CD4-positive, alpha-beta T cell treated with Interleukin-4 for 1 hour (primary cell): ENCODE data around the gene NDUFA6.
"Not testable (repeated sequence)": the region's sequence is repeated elsewhere in the genome, so short reads cannot be mapped to it uniquely, and the experiment has no call there.

Experiments used
- DNase-seq, 2 donors: peaks; one replicate each; pipeline ENCODE4 v3.0.0-alpha.2; 2020 to 2022

NDUFA6 gene

GRCh38 chr22:42111798-42112197 is 21.2 kb upstream of the NDUFA6 start:
- DNase-seq = no peak

DNA sequence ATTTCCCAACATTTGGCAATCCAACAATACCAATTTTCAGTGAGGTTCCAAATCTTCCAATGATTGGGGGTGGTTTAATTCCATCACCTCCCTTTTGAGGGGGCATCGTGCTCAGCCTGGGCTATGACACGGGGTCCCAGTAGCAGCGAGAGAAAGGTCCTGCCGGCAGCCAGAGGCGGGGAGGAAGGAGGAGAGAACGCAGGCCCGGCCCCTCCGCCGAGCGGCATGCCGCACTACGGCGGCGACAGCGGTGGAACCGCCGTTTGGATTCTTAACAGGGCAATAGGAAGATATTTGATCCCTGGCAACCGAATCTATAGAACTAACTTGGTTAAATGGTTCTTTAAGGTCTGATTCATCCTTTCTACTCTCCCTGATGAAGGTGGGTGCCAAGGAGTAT is 18.3 kb upstream of the NDUFA6 start:
- DNase-seq = no peak

DNA sequence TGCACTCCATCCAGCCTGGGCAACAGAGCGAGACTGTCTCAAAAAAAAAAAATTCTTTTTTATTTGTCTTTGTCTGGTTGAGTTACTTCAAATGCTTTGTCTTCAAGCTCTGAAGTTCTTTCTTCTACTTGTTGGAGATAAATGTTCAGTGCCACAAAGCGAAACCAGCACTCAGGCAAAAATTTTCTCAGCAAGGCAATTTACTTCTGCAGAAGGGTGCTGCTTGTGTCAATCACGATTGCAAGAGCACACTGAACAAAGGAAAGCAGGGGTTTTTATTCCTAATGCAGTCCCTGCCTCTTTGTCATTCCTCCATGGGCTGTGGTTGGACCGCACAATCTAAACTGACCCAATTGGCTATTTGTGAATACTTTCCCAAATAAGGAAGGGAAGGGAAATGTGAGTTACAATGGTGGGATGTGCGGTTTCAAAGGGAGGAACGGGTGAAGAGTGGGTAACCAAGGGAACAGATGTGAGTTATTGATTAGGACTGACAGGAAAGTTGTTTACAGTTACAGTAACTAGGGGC is 13.8 kb upstream of the NDUFA6 start:
- DNase-seq = not testable (repeated sequence)

- no peak for DNase-seq
Observed at GRCh38 chr22:42101199-42101598, 10.6 kb upstream of the NDUFA6 start.

GRCh38 chr22:42091455-42091782 is 847 bp upstream of the NDUFA6 start:
- no peak for DNase-seq

- no peak for DNase-seq
Observed at GRCh38 chr22:42086051-42086450, 4.5 kb downstream of the NDUFA6 start.

- DNase-seq = no peak
Observed at GRCh38 chr22:42084874-42085273, 5.7 kb downstream of the NDUFA6 start.

DNA sequence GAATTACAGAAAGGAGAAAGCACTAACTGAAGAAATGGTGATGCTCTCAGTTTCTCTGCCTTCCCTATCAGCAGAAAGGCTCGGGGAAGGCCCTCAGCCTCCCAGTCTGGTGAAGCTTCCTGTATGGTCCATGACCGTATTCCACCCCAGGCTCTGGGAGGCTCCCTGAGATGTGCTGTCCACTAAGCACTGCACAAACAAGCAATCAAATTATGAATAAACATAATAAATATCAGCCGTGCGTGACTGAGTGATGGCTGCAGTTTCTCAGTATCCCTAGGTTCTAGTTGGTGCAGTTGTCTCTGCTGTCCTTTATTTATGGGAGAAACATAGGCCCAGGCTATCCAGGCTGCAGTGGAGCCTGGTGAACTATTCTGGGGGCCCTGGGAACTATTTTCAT is 7.5 kb downstream of the NDUFA6 start:
- DNase-seq = no peak

GRCh38 chr22:42080287-42080686 is 10.3 kb downstream of the NDUFA6 start:
- peak in 1 of 2 donors; percentile 40 for DNase-seq

DNA sequence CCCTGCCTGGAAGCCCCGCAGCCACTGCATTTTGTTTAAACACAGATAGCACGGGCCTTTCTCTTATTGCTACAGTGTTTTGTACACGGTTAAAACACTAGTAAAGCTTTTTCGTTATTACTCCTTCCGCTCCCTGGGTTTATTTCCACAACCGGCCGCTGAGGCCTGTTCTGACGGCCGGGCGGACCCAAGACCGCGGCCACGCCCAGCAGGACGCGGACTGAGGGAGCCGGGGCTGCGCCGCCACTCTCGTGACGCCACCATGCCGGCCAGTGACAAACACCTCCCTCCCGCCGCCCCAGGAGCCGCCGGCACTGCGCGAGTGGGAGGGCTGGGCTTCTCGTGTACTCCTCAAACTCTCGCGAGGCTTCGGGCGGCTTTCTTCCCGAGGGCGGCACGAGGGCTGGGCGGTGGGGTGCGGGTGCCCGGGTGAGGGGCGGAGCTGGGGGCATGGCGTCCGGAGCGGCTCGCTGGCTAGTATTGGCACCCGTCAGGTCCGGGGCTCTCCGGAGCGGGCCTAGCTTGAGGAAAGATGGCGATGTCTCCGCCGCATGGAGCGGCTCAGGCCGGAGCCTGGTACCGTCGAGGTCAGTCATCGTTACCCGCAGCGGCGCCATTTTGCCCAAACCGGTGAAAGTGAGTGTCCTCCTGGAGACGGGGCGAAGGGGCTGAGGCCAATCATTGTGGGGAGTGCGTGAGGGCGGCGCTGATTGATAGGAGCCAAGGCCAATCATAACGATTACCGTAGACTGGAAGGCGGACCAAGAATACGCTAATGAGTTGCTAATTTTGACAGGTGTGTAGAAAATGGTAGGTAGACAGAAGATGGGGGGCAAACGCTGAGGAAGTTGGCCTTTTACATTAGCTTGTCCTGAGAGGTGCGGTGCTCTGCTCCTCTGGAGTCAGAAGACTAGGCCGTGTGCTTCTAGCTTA is 11.0 kb downstream of the NDUFA6 start, which contains the start of gene SMDT1:
Gene SMDT1, plus strand, starts transcription at position 382 of the 933 bp plus-strand sequence. Its CDS starts 69 bp downstream, at position 451.
- DNase-seq = peak; percentile 98

DNA sequence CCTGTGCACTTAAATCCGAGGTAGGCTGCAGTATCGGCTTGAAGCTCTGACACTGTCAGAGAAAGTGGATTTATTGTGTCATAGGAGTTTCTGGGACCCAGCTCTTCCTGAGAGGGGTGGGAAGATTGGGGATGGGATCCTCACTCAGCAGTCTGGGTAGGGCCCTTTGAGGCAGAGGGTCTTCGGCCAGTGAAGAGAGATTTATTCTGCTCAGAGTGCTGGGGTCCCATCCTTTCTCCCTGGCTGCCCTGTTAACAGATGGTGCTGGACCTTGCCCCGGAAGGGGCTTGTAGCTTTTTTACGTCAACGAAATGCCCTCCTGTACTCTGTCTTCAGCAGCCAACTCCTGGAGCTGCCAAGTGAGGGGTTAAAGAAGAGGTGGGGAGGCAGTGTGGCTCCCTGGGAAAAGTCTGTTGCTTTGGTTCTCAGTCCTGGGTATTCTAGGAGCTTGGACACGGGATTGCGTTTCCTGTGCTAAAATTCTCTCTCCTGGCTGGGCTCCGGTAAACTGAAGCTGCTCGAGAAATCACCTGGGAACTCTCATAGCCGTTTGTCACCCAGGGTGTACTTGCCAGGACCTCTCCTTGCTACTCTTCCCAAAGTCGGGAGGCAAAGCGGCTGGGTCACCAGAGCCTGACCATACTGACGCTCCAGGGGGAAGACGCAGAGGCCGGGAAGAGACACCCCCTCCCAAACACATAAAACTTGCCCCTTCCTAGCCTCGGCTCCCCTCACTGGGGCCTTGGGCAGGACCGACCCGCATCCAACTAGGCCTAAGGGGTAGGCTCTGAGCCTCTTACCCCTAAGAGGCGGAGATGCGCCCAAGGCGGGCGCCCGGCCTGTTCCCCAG is 11.9 kb downstream of the NDUFA6 start:
- DNase-seq = no peak

- no peak for DNase-seq
Observed at GRCh38 chr22:42077486-42078125, 13.0 kb downstream of the NDUFA6 start.

DNA sequence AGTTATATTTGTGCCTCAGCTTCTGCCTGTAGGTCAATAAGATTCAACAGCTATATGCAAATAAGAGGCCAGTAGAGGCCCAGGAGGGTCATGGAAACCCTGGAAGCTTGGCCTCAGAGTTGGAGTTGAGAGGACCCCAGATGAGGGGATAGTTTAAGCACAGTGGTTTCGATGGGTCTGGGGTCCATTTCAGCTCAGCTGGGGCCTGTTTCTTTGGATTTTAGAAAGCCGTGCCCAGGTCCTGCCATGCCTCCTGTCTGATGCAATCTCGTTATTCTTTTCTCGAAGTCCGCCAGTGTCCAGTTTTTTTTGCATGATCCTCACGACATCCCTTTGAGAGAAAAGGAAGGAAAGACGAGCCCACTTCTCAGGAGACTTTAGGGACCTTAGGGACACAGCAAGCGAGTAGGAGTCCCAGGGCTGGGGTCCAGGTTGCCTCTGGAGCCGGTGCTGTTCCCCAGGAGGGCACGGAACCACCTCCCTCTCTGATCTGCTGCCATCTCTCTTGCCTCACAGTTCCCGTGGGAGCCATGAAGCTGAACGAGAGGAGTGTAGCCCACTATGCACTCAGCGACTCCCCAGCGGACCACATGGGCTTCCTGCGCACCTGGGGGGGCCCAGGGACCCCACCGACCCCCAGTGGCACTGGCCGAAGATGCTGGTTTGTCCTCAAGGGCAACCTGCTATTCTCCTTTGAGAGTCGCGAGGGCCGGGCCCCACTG is 13.6 kb downstream of the NDUFA6 start:
- DNase-seq = no peak

- no peak for DNase-seq
Observed at GRCh38 chr22:42074846-42075676, 15.5 kb downstream of the NDUFA6 start.

DNA sequence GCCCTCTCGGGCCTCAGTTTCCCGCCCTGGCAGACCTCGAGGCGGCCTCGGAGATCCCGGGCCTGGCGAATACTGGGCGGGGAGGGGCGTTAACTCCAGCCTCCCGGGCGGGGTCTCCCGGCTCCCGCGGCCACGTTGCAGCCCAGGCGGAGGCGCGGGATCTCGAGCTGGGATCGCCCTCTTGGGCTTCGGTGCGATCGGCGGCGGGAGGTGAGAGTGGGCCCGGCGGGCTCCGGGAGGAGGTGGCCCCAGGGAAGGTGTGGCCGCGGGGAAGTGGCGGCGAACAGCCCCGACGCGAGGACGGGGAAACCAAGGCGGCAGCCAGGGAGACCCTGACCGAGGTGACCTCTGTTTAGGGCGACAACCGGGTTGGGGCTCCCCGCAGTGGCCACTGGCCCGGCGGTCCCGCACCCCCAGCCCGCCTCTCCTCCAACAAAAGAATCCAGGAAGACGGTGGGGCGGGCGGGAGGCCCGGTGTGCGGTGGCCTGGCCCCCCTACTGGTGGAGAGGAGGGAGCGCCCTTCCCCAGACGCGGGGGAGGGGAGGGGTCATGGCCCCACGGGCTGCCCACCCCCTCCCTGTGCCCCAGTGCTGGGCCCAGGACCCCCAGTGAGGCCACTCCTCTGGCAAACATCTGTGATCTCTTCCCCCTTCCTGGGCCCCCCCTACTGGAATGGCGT is 16.3 kb downstream of the NDUFA6 start, which contains the start of gene PHETA2:
Gene PHETA2, plus strand, starts transcription at position 117 of the 680 bp plus-strand sequence. CDS start 3,046 bp downstream, outside the sequence.
- DNase-seq = peak; percentile 64 to 65

- DNase-seq = no peak
Observed at GRCh38 chr22:42073621-42074041, 16.9 kb downstream of the NDUFA6 start.

DNA sequence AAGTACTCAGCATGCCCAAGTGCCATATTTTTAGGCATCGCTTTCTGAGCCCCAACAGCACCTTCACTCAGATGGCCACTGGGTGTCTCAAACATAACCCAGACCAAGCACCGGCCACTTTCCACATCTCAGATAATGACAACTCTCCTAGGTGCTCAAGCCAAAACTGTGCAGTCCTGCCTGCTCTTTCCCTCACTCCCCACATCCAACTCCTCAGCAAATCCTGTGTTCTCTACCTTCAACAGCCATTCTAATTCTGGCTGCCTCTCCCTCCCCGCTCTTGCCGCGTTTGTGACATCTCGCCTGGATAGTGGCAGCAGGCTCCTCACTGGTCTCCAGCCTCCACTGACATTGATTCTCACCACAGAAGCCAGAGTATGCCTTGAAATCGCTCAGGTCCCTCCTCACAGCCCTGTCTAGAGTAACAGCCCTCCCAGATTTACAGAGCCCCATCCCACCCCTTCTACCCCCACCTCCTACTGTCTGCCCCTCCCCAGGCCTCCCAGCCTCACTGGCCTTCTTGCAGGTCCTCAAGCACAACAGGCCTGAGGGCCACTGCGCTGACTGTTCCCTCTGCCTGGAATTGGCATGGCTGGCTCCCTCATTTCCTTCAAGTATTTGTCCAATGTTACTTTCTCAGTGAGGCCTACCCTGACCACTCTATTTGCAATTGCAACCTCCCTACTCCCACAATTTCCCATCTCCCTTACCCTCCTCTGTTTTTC is 17.8 kb downstream of the NDUFA6 start:
- no peak for DNase-seq

GRCh38 chr22:42071508-42071907 is 19.1 kb downstream of the NDUFA6 start:
- DNase-seq = not testable (repeated sequence)

DNA sequence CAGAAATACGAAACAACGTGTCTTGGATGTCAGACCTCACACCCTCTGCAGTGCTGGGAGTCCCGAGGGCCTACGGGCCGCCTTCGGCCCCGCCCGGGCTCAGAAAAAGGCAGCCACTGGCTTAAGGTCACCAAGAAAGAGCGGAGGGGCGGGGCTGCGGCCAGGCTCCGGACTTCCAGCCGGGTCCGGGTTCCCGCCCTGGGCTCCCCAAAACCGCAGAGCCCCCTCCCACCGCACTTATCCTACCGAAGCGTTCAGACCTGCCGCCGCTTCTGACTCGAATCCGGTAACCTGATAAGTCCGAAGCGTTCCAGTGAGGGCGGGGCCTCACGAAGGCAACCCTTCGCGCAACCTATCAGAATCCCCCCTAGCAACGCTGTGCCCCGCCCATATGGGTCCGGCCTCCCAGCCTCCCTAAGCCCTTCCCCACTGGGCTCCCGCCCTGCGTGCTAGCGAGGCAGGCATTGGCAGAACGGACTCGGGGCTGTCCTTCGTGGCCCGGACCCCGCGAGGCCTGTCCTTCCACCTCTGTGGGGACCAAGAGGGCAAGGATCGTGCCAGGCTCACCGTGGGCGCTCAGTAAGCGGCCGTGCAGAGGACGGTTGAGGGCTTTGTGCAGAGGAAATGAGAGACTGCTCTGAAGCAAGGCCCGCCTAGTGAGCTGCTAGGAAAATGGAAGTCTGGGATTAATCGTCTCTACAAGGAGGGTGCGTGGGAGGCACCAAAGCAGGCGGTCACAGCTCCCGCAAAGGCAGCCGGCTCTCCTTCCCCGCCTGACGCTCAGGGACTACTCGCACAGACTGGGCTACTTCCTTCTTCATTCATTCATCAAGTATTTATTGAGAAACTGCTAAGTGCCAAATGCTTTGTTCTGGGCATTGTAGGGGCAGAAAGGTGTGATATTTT is 19.8 kb downstream of the NDUFA6 start, which contains the start of gene NAGA:
Gene NAGA, minus strand, starts transcription at position 296 of the 906 bp plus-strand sequence. CDS start 515 bp downstream, outside the sequence.
- DNase-seq = peak; percentile 91 to 94
